GM23338 (cell line): ENCODE results near the gene HAUS8. TPM values are rescaled to one million over a fixed set of nuclear protein-coding genes. Genes with fewer than 3 reads are reported as not detected.

ENCODE experiments used
- ATAC-seq: fragments of 200-7000 bp; cut with Tn5 transposase; 3 replicates; pipeline ENCODE4 v1.9.1; 2020
- DNase-seq: peaks from one replicate; pipeline ENCODE4 v3.0.0-alpha.2; 2015; ENCODE audit warnings: low spot score
- H2AFZ ChIP-seq: fragments of 200-600 bp; sonication (generic); 2 replicates; pipeline ENCODE4 v1.8.0; 2016; ENCODE audit warnings: antibody characterized with exemption, mild to moderate bottlenecking, moderate library complexity
- H3F3A ChIP-seq: fragments of 200-600 bp; sonication (generic); replicated peaks from 2 replicates; pipeline ENCODE4 v1.8.0; 2017; ENCODE audit warnings: antibody characterized with exemption, mixed run types, low read depth
- H3K27ac ChIP-seq: fragments of 200-600 bp; sonication (generic); 2 replicates; pipeline ENCODE4 v1.6.1; 2016; ENCODE audit warnings: low read depth
- H3K27me3 ChIP-seq: fragments of 200-600 bp; sonication (generic); 2 replicates; pipeline ENCODE4 v1.8.0; 2016; ENCODE audit warnings: mild to moderate bottlenecking, mixed run types, moderate library complexity; ENCODE audit not compliant: insufficient read depth
- H3K36me3 ChIP-seq: fragments of 200-600 bp; sonication (generic); 2 replicates; pipeline ENCODE4 v1.8.0; 2016; ENCODE audit warnings: mild to moderate bottlenecking; ENCODE audit not compliant: insufficient read depth
- H3K4me1 ChIP-seq: fragments of 200-600 bp; sonication (generic); 2 replicates; pipeline ENCODE4 v1.8.0; 2016; ENCODE audit warnings: mild to moderate bottlenecking, moderate library complexity; ENCODE audit not compliant: insufficient read depth
- H3K4me2 ChIP-seq: fragments of 200-600 bp; sonication (generic); 2 replicates; pipeline ENCODE4 v1.7.1; 2017; ENCODE audit warnings: mixed run types
- H3K4me3 ChIP-seq: fragments of 200-600 bp; sonication (generic); 2 replicates; pipeline ENCODE4 v1.6.1; 2016; ENCODE audit warnings: mixed run types
- H3K79me2 ChIP-seq: fragments of 200-600 bp; sonication (generic); replicated peaks from 2 replicates; pipeline ENCODE4 v1.8.0; 2017; ENCODE audit warnings: mild to moderate bottlenecking; ENCODE audit not compliant: insufficient read depth
- H3K9me2 ChIP-seq: fragments of 200-600 bp; sonication (generic); 2 replicates; pipeline ENCODE4 v1.8.0; 2017; ENCODE audit not compliant: insufficient read depth
- H4K20me1 ChIP-seq: fragments of 200-600 bp; sonication (generic); replicated peaks from 2 replicates; pipeline ENCODE4 v1.8.0; 2017; ENCODE audit warnings: mild to moderate bottlenecking; ENCODE audit not compliant: insufficient read depth
- H3K27ac Mint-ChIP-seq: 2 replicates; pipeline ENCODE4 v1.8.0; 2020; ENCODE audit warnings: inconsistent platforms, mild to moderate bottlenecking, moderate library complexity, mixed read lengths
- H3K27me3 Mint-ChIP-seq: 3 replicates; pipeline ENCODE4 v1.8.0; 2022; ENCODE audit warnings: low read depth, mild to moderate bottlenecking, moderate library complexity, mixed read lengths, inconsistent platforms; ENCODE audit not compliant: insufficient read depth, poor library complexity
- H3K36me3 Mint-ChIP-seq: 3 replicates; pipeline ENCODE4 v1.8.0; 2021; ENCODE audit warnings: low read depth, mild to moderate bottlenecking, inconsistent platforms, moderate library complexity, mixed read lengths
- H3K4me1 Mint-ChIP-seq: 3 replicates; pipeline ENCODE4 v1.8.0; 2020; ENCODE audit warnings: mild to moderate bottlenecking, inconsistent platforms, mixed read lengths
- H3K4me3 Mint-ChIP-seq: 3 replicates; pipeline ENCODE4 v1.8.0; 2021; ENCODE audit warnings: moderate library complexity, mild to moderate bottlenecking, inconsistent platforms, mixed read lengths
- H3K9me3 Mint-ChIP-seq: 3 replicates; pipeline ENCODE4 v1.8.0; 2020; ENCODE audit warnings: moderate library complexity, mild to moderate bottlenecking, inconsistent platforms, mixed read lengths
- CREB1 ChIP-seq: fragments of 250-450 bp; sonication (Bioruptor Pico); IDR thresholded peaks from 2 replicates; pipeline ENCODE4 v1.5.0; 2020; ENCODE audit warnings: low read depth, mild to moderate bottlenecking, moderate library complexity
- CTCF ChIP-seq, 2 experiments: fragments of 200-600 bp in 1 of 2; sonication (generic) in 1 of 2; conservative IDR thresholded peaks; 2 replicates each; pipeline versions ENCODE4 v1.5.1 to v1.6.1; 2016 to 2017; ENCODE audit warnings: antibody characterized with exemption in 2 of 2, low read depth in 2 of 2, mild to moderate bottlenecking in 2 of 2, moderate library complexity in 1 of 2
- EZH2 ChIP-seq: fragments of 200-600 bp; sonication (generic); IDR thresholded peaks from one replicate; pipeline ENCODE4 v1.8.0; 2017; ENCODE audit warnings: antibody characterized with exemption, mild to moderate bottlenecking, low read depth; ENCODE audit not compliant: unreplicated experiment
- EZH2phosphoT487 ChIP-seq: fragments of 200-600 bp; sonication (generic); IDR thresholded peaks from one replicate; pipeline ENCODE4 v1.8.1; 2018; ENCODE audit warnings: antibody characterized with exemption; ENCODE audit not compliant: unreplicated experiment
- JUNB ChIP-seq: IDR thresholded peaks from one replicate; pipeline ENCODE4 v1.6.1; 2016; ENCODE audit warnings: antibody characterized with exemption; ENCODE audit not compliant: unreplicated experiment
- NANOG ChIP-seq: IDR thresholded peaks from 2 replicates; pipeline ENCODE4 v1.6.1; 2016; ENCODE audit warnings: antibody characterized with exemption, borderline replicate concordance
- POLR2AphosphoS5 ChIP-seq: IDR thresholded peaks from 2 replicates; pipeline ENCODE4 v1.6.1; 2016; ENCODE audit warnings: antibody characterized with exemption, low read depth
- STAT1 ChIP-seq: IDR thresholded peaks from one replicate; pipeline ENCODE4 v1.6.1; 2016; ENCODE audit warnings: antibody characterized with exemption; ENCODE audit not compliant: unreplicated experiment
- ZNF114 ChIP-seq: fragments of 250-450 bp; sonication (Bioruptor Pico); IDR thresholded peaks from 2 replicates; pipeline ENCODE4 v1.5.0; 2020; ENCODE audit warnings: mild to moderate bottlenecking, moderate library complexity
- ZNF331 ChIP-seq: fragments of 250-450 bp; sonication (Bioruptor Pico); IDR thresholded peaks from 2 replicates; pipeline ENCODE4 v1.5.0; 2020; ENCODE audit warnings: low read depth, mild to moderate bottlenecking, moderate library complexity
- polyA plus RNA-seq: library from polyadenylated mRNA; unstranded; fragments of >200 nt; fragmentation: Nextera tagmentation; extraction: Ambion mirVana; gene quantifications from 2 replicates; pipeline ENCODE4 v1.2.1, GENCODE V29; 2016
- total RNA-seq: library from RNA; depleted of rRNA; stranded (reverse); fragments of >200 nt; shearing (Covaris generic); gene quantifications from 2 replicates; pipeline ENCODE4 v1.2.3, GENCODE V29; 2014
- TF ChIP-seq, protein P1 (sequence below): IDR thresholded peaks from 2 replicates; pipeline ENCODE4 v1.6.1; 2016; ENCODE audit warnings: antibody characterized with exemption

The HAUS8 gene
- total and polyA plus RNA-seq, 2 experiments from 2014 or later, result 11.1 to 33.3 TPM

DNA sequence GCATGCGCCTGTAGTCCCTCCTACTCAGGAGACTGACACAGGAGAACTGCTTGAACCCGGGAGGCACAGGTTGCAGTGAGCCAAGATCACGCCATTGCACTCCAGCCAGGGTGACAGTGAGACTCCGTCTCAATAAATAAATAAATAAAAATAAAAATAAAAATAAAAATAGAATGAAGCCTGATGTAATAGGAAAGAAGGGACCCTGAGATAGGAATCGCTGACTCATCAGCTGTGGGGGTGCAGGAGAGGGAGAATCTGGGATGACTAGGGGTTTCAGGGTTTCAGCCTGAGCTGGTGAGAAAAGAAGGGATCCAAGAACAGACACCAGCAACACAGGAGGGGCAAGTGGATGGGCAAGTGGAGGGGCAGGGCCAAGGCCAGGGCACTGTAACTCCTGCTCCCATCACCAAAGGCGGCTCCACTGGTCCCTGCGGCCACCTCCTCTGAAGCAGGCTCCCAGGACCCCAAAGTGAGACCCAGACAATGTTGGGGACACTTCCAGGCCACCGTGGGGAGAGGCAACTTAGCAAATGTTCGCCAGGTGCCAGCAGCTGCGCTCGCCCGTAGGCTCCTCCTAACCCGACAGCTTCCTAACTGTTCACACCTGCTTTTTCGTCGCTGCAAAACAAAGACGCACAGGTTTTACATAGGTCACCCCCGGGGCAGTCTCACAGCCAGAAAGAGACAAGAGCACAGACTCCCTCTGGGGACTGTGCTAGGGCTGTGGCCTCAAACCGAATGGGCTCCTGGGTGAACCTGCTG is 1.2 kb downstream of the HAUS8 start (continued):
- TF ChIP-seq POLR2AphosphoS5 (no peak), EZH2phosphoT487 (no peak), ZNF331 (CRISPR knock-in tag) (no peak), JUNB (no peak), NANOG (no peak), EZH2 (no peak)
- TF ChIP-seq, protein P1, sequence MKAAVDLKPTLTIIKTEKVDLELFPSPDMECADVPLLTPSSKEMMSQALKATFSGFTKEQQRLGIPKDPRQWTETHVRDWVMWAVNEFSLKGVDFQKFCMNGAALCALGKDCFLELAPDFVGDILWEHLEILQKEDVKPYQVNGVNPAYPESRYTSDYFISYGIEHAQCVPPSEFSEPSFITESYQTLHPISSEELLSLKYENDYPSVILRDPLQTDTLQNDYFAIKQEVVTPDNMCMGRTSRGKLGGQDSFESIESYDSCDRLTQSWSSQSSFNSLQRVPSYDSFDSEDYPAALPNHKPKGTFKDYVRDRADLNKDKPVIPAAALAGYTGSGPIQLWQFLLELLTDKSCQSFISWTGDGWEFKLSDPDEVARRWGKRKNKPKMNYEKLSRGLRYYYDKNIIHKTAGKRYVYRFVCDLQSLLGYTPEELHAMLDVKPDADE, result no peak

DNA sequence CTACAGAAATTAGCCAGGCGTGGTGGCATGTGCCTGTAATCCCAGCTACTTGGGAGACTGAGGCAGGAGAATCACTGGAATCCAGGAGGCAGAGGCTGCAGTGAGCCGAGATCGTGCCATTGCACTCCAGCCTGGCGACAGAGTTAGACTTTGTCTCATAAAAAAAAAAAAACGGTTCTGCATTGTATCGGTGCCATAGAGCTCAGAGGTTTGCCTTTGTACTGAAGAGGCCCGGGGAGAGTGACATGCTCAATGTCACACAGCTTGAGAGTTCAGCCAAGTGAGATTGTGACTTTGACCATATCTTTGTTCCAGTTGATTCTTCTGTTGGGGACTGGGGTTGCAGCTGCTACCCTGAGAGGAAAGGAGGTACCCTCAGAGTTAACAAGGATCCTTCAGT is 4.3 kb downstream of the HAUS8 start:
- Mint-ChIP-seq H3K4me3 (no peak overlapping the region), H3K9me3 (no peaks in the 10 kb centered on the region), H3K4me1 (peaks cover 43% of the 10 kb centered on the region), H3K36me3 (peaks cover 56% of the 10 kb centered on the region), H3K27me3 (peaks cover 15% of the 10 kb centered on the region), H3K27ac (no peak overlapping the region; the same call in 1 of the 2 replicates)
- DNase-seq, result no peak
- Histone ChIP-seq H2AFZ (no peak overlapping the region), H4K20me1 (peaks cover 26% of the 10 kb centered on the region), H3K9me2 (no peaks in the 10 kb centered on the region), H3K27ac (no peak overlapping the region), H3K4me2 (no peak overlapping the region), H3K4me3 (no peak overlapping the region), H3K27me3 (no peaks in the 10 kb centered on the region), H3K79me2 (peaks cover 36% of the 10 kb centered on the region), H3F3A (peaks cover 6% of the 10 kb centered on the region; the same call in 1 of the 2 replicates), H3K4me1 (peaks cover 15% of the 10 kb centered on the region; the same call in 1 of the 2 replicates), H3K36me3 (peaks cover 11% of the 10 kb centered on the region)
- no peak for TF ChIP-seq ZNF114 (CRISPR knock-in tag)
- no peak for TF ChIP-seq POLR2AphosphoS5
- TF ChIP-seq CREB1 (CRISPR knock-in tag), result no peak
- no peak for TF ChIP-seq NANOG
- TF ChIP-seq JUNB, result no peak
- no peak for TF ChIP-seq STAT1
- no peak for TF ChIP-seq EZH2phosphoT487
- TF ChIP-seq CTCF (conservative IDR thresholded peaks at IDR 0.05; ENCODE audit: low read depth in 2 of 2), result no peak
- no peak for TF ChIP-seq EZH2
- no peak for ATAC-seq
